Erythroblast (primary cell): ENCODE data around the gene SRM.

ENCODE experiments used
- GATA1 ChIP-seq: IDR thresholded peaks from 2 replicates; pipeline ENCODE4 v1.6.1; 2011; ENCODE audit warnings: low read depth, mild to moderate bottlenecking, control low read depth, low read length, moderate library complexity
- POLR2A ChIP-seq: IDR thresholded peaks from 2 replicates; pipeline ENCODE4 v1.6.1; 2011; ENCODE audit warnings: mild to moderate bottlenecking, low read length

- TF ChIP-seq POLR2A (no peak), GATA1 (no peak)
Observed at GRCh38 chr1:11067716-11068599, 8.1 kb upstream of the SRM start.
